ENCODE data around the gene HOXC13. TPM values are rescaled to one million over a fixed set of nuclear protein-coding genes. Genes with fewer than 3 reads are reported as not detected.

The HOXC13 gene
- total RNA-seq, 1 donor from 2014 or later: not detected

DNA sequence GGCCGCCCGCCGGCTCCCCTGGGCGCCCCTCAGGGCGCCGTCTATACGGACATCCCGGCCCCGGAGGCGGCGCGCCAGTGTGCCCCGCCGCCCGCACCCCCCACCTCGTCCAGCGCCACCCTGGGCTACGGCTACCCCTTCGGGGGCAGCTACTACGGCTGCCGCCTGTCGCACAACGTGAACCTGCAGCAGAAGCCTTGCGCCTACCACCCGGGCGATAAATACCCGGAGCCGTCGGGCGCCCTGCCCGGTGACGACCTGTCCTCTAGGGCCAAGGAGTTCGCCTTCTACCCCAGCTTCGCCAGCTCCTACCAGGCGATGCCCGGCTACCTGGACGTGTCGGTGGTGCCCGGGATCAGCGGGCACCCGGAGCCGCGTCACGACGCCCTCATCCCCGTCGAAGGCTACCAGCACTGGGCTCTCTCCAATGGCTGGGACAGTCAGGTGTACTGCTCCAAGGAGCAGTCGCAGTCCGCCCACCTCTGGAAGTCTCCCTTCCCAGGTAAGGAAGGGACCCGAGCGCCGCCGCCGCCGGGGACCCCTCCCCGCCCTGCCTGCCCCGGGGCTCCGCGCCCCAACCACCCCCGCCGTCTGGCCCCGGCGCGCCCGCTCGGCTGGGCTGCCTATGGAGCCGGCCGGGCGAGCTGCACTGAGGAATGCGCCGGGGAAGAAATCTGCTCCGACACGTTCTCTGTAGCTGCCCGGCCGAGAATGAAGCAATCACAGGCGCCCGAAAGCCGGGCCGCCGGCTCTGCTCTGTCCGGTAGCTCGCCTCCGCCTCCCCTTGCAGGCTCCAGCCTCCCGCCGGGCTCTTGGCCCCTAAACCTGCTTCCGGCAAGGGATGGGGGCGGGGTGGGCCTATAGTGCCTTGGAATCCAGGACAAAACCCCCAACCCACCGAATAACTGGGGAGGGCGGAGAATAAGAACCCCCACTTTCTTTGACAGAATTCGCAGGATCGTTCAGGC lies 794 bp downstream of the HOXC13 start:
- Histone ChIP-seq H3K27me3 (peaks cover 34% of the 10 kb centered on the region), H3K9me3 (no peaks in the 10 kb centered on the region), H3K4me3 (peak overlapping the region in 1 of 2 donors; percentile 26), H3K36me3 (no peaks in the 10 kb centered on the region), H3K27ac (no peak overlapping the region), H3K4me1 (peaks cover 8% of the 10 kb centered on the region)
- DNase-seq (ENCODE audit: extremely low spot score in 2 of 2): no peak
- intact Hi-C loops (cut with DNase I): no loop called here
- TF ChIP-seq POLR2AphosphoS5 (IDR thresholded peaks at IDR 0.05; ENCODE audit: insufficient read depth in 1 of 2, low read depth in 1 of 2) (no peak), POLR2A (IDR thresholded peaks at IDR 0.05) (no peak)
- TF ChIP-seq, protein P1, sequence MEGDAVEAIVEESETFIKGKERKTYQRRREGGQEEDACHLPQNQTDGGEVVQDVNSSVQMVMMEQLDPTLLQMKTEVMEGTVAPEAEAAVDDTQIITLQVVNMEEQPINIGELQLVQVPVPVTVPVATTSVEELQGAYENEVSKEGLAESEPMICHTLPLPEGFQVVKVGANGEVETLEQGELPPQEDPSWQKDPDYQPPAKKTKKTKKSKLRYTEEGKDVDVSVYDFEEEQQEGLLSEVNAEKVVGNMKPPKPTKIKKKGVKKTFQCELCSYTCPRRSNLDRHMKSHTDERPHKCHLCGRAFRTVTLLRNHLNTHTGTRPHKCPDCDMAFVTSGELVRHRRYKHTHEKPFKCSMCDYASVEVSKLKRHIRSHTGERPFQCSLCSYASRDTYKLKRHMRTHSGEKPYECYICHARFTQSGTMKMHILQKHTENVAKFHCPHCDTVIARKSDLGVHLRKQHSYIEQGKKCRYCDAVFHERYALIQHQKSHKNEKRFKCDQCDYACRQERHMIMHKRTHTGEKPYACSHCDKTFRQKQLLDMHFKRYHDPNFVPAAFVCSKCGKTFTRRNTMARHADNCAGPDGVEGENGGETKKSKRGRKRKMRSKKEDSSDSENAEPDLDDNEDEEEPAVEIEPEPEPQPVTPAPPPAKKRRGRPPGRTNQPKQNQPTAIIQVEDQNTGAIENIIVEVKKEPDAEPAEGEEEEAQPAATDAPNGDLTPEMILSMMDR (IDR thresholded peaks at IDR 0.05): no peak

- TF ChIP-seq POLR2AphosphoS5 (IDR thresholded peaks at IDR 0.05; ENCODE audit: insufficient read depth in 1 of 2, low read depth in 1 of 2) (no peak), POLR2A (IDR thresholded peaks at IDR 0.05) (no peak)
- TF ChIP-seq, protein P1 (IDR thresholded peaks at IDR 0.05): no peak
- no peak overlapping the region for H3K4me3 ChIP-seq
- no peak overlapping the region for H3K27ac ChIP-seq
- H3K36me3 ChIP-seq: no peaks in the 10 kb centered on the region
- peaks cover 34% of the 10 kb centered on the region for H3K27me3 ChIP-seq
- H3K4me1 ChIP-seq: peaks cover 8% of the 10 kb centered on the region
- no peaks in the 10 kb centered on the region for H3K9me3 ChIP-seq
- intact Hi-C loops (cut with DNase I): no loop called here
- no peak for DNase-seq (ENCODE audit: extremely low spot score in 2 of 2)
Observed at GRCh38 chr12:53940443-53941014, 1.9 kb downstream of the HOXC13 start.

DNA sequence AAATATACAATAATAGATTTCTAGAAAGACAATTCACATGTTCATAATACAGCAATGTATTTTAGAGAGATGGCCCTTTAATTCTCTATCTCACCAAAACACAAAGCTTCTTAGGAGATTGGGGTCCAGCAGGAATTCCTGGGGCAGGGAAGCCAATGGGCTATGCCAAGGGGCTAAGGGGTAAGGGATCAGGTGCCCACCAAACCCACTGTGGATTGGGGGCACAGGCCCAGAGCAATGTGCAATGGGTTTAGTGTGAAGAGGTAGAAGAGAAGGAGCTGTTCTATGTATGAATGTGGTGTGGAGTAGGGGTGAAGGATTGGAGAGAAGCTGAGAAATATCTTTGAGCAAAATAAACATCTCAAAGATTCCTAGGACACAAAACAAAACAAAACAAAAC lies 2.6 kb downstream of the HOXC13 start:
- Histone ChIP-seq H3K36me3 (no peaks in the 10 kb centered on the region), H3K4me1 (peaks cover 8% of the 10 kb centered on the region), H3K27ac (no peak overlapping the region), H3K4me3 (no peak overlapping the region), H3K9me3 (no peaks in the 10 kb centered on the region), H3K27me3 (peaks cover 30% of the 10 kb centered on the region)
- intact Hi-C loops (cut with DNase I): no loop called here
- TF ChIP-seq, protein P1 (IDR thresholded peaks at IDR 0.05): no peak
- DNase-seq (ENCODE audit: extremely low spot score in 2 of 2): no peak

- Histone ChIP-seq H3K4me3 (no peak overlapping the region), H3K36me3 (no peaks in the 10 kb centered on the region), H3K27me3 (peaks cover 25% of the 10 kb centered on the region), H3K4me1 (peaks cover 8% of the 10 kb centered on the region), H3K27ac (no peak overlapping the region), H3K9me3 (no peaks in the 10 kb centered on the region)
- no peak for DNase-seq (ENCODE audit: extremely low spot score in 2 of 2)
- intact Hi-C loops (cut with DNase I): no loop called here
- no peak for TF ChIP-seq POLR2A (IDR thresholded peaks at IDR 0.05)
- no peak for TF ChIP-seq POLR2AphosphoS5 (IDR thresholded peaks at IDR 0.05; ENCODE audit: insufficient read depth in 1 of 2, low read depth in 1 of 2)
- TF ChIP-seq, protein P1 (IDR thresholded peaks at IDR 0.05): no peak
Observed at GRCh38 chr12:53941750-53942149, 3.1 kb downstream of the HOXC13 start.
